ENCODE data around the gene TRIOBP.

GRCh38 chr22:37664249-37665101 is 32.4 kb upstream of the TRIOBP start:
- no peak for TF ChIP-seq EZH2 (IDR thresholded peaks at IDR 0.05; ENCODE audit: low read length)
- TF ChIP-seq CTCF (optimal IDR thresholded peaks at IDR 0.05 in 1 of 3, IDR thresholded peaks at IDR 0.05 in 1 of 3, conservative IDR thresholded peaks at IDR 0.05 in 1 of 3; ENCODE audit: extremely low read depth in 1 of 3, insufficient read depth in 2 of 3, low read length in 3 of 3) = no peak
